KMS-11 (cell line): ENCODE measurements around the gene DEFB123.

ENCODE experiments used
- H2AFZ ChIP-seq: fragments of 200-600 bp; sonication (generic); 2 replicates; pipeline ENCODE4 v1.6.1; 2016; ENCODE audit warnings: antibody characterized with exemption, mixed run types, low read depth
- H3K27ac ChIP-seq: fragments of 200-600 bp; sonication (generic); 2 replicates; pipeline ENCODE4 v1.6.1; 2016; ENCODE audit warnings: mild to moderate bottlenecking, mixed run types
- H3K27me3 ChIP-seq: fragments of 200-600 bp; sonication (generic); 2 replicates; pipeline ENCODE4 v1.6.1; 2017; ENCODE audit warnings: mild to moderate bottlenecking, low read depth, mixed run types, moderate library complexity; ENCODE audit not compliant: insufficient read depth
- H3K36me3 ChIP-seq: fragments of 200-600 bp; sonication (generic); 2 replicates; pipeline ENCODE4 v1.6.1; 2017; ENCODE audit warnings: mild to moderate bottlenecking, mixed run types; ENCODE audit not compliant: insufficient read depth
- H3K4me1 ChIP-seq: fragments of 200-600 bp; sonication (generic); 2 replicates; pipeline ENCODE4 v1.6.1; 2016; ENCODE audit warnings: mild to moderate bottlenecking, low read depth, mixed run types; ENCODE audit not compliant: poor library complexity, severe bottlenecking
- H3K4me2 ChIP-seq: fragments of 200-600 bp; sonication (generic); 2 replicates; pipeline ENCODE4 v1.7.0; 2016; ENCODE audit warnings: mild to moderate bottlenecking, mixed run types
- H3K4me3 ChIP-seq: fragments of 200-600 bp; sonication (generic); IDR thresholded peaks from 2 replicates; pipeline ENCODE4 v1.6.1; 2017; ENCODE audit warnings: low read depth, low read length, mixed read lengths; ENCODE audit not compliant: insufficient read depth
- H3K79me2 ChIP-seq: fragments of 200-600 bp; sonication (generic); 2 replicates; pipeline ENCODE4 v1.6.1; 2016; ENCODE audit warnings: low read depth, mixed run types; ENCODE audit not compliant: insufficient read depth
- H3K9ac ChIP-seq: fragments of 200-600 bp; sonication (generic); 2 replicates; pipeline ENCODE4 v1.6.1; 2016; ENCODE audit warnings: mild to moderate bottlenecking, mixed run types
- H4K20me1 ChIP-seq: fragments of 200-600 bp; sonication (generic); 2 replicates; pipeline ENCODE4 v1.6.1; 2016; ENCODE audit warnings: mild to moderate bottlenecking, mixed run types; ENCODE audit not compliant: insufficient read depth
- TF ChIP-seq, protein P1 (sequence below): fragments of 200-600 bp; sonication (generic); conservative IDR thresholded peaks from 2 replicates; pipeline ENCODE4 v1.6.1; 2017; ENCODE audit warnings: low read depth, mild to moderate bottlenecking, antibody characterized with exemption, low read length, moderate library complexity, mixed read lengths

The DEFB123 gene

DNA sequence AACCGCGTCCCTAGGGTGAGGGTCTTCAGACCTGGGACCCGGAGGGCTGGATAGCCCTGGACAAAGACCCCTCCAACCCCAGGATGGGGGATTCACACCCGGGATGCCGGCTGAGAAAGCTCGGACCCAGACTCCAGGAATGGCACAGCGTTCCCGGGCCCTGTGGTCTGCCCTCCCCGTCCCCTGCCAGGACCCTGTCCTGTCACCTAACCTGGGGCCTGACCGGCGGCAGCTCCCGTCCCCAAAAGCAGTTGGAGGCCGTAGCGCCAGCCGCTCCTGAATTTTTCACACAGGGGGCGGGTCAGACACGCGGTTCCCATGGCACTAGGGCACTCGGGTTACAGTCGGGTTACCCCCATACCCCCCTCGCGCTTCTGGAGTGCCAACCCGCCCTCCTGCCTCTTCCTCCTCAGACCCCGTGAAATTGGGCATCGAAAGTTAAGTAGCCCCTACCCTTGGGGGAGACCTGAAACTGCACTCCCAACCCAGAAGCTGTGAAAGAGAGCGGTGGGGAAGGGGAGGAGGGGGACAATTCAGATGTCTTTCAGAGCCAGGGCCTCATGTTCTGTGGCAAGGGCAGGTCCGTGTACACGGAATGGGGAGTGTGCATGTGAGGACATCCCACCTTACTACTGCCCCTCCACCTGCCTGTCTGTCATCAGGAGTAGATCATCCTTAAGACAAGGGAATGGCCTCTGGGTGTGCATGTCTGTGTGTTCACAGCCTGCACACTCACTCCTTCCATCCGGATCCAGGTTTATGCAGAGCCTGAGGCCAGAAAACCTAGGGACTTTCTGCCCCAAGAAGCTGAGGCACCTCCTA, 35.3 kb downstream of the DEFB123 start:
- Histone ChIP-seq H3K4me1 (no peaks in the 10 kb centered on the region), H3K4me3 (no peak overlapping the region), H3K27me3 (no peaks in the 10 kb centered on the region), H2AFZ (no peak overlapping the region), H3K79me2 (no peaks in the 10 kb centered on the region), H3K36me3 (no peaks in the 10 kb centered on the region), H3K9ac (no peak overlapping the region), H3K27ac (no peak overlapping the region), H4K20me1 (no peaks in the 10 kb centered on the region), H3K4me2 (no peak overlapping the region)
- TF ChIP-seq, protein P1, sequence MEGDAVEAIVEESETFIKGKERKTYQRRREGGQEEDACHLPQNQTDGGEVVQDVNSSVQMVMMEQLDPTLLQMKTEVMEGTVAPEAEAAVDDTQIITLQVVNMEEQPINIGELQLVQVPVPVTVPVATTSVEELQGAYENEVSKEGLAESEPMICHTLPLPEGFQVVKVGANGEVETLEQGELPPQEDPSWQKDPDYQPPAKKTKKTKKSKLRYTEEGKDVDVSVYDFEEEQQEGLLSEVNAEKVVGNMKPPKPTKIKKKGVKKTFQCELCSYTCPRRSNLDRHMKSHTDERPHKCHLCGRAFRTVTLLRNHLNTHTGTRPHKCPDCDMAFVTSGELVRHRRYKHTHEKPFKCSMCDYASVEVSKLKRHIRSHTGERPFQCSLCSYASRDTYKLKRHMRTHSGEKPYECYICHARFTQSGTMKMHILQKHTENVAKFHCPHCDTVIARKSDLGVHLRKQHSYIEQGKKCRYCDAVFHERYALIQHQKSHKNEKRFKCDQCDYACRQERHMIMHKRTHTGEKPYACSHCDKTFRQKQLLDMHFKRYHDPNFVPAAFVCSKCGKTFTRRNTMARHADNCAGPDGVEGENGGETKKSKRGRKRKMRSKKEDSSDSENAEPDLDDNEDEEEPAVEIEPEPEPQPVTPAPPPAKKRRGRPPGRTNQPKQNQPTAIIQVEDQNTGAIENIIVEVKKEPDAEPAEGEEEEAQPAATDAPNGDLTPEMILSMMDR = no peak

DNA sequence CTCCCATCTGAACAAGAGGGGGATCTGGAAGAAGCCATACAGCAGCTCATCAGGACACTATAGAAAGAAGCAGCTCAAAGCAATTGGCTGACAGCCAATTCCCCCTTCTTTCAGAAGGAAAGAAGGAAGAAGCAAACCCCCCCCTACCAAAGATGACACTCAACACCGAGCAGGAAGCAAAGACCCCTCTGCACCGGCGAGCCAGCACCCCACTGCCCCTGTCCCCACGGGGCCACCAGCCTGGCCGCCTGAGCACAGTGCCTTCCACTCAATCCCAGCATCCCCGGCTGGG, 35.8 kb downstream of the DEFB123 start:
- Histone ChIP-seq H3K9ac (no peak overlapping the region), H3K36me3 (no peaks in the 10 kb centered on the region), H3K4me3 (no peak overlapping the region), H3K4me2 (no peak overlapping the region), H4K20me1 (no peaks in the 10 kb centered on the region), H3K4me1 (no peaks in the 10 kb centered on the region), H2AFZ (no peak overlapping the region), H3K79me2 (no peaks in the 10 kb centered on the region), H3K27me3 (no peaks in the 10 kb centered on the region), H3K27ac (no peak overlapping the region)
- TF ChIP-seq, protein P1 = no peak

DNA sequence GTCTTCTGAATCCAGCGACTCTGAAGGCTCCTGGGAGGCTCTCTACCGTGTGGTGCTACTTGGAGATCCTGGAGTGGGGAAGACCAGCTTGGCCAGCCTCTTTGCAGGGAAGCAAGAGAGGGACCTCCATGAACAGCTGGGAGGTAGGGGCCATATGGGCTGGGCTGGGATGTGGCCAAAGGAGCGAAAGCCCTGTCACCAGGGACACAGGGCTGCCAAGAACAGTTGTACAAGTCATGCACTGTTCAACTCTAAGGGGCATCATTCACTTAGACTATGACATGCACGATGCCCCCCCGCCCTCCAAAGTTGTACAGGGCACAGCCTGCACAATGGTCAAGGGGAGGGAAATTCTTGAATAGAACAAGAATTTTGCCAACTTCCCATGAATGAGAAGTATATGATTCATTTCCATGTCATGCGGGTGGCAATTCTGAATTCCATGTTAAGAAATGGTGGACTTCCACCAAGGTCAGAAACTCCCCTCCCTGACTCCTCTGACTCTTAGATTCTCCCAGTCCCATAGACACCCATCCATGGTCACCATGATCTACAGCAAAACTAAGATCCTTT, 36.3 kb downstream of the DEFB123 start:
- Histone ChIP-seq H2AFZ (no peak overlapping the region), H3K27me3 (no peaks in the 10 kb centered on the region), H4K20me1 (no peaks in the 10 kb centered on the region), H3K9ac (no peak overlapping the region), H3K79me2 (no peaks in the 10 kb centered on the region), H3K4me2 (no peak overlapping the region), H3K36me3 (no peaks in the 10 kb centered on the region), H3K4me3 (no peak overlapping the region), H3K4me1 (no peaks in the 10 kb centered on the region), H3K27ac (no peak overlapping the region)
- TF ChIP-seq, protein P1 = no peak

DNA sequence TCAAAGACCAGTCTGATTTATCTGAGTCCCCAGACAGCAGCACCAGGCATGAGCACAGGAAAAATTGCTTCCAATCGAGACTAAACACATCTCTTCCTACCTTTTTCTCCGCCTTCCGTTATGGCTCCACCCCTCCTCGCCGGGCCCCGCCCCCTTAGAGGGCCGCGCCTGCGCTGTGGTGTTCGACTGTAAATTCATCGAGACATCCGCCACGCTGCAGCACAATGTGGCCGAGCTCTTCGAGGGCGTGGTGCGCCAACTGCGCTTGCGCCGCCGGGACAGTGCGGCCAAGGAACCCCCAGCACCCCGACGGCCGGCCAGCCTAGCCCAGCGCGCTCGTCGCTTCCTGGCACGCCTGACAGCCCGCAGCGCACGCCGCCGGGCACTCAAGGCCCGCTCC, 43.6 kb downstream of the DEFB123 start:
- no peak overlapping the region for H3K27ac ChIP-seq
- no peaks in the 10 kb centered on the region for H3K4me1 ChIP-seq
- H3K79me2 ChIP-seq = no peaks in the 10 kb centered on the region
- H3K4me3 ChIP-seq = no peak overlapping the region
- H3K36me3 ChIP-seq = no peaks in the 10 kb centered on the region
- H4K20me1 ChIP-seq = no peaks in the 10 kb centered on the region
- H3K9ac ChIP-seq = no peak overlapping the region
- H3K4me2 ChIP-seq = no peak overlapping the region
- H3K27me3 ChIP-seq = no peaks in the 10 kb centered on the region
- TF ChIP-seq, protein P1 = no peak
- no peak overlapping the region for H2AFZ ChIP-seq
